Gastrocnemius medialis (tissue), 4 donors: Measurements from ENCODE around the gene SERPINA6.

Experiments used
- POLR2A ChIP-seq, 2 donors: fragments of 450-650 bp; IDR thresholded peaks; one replicate each; pipeline ENCODE4 v1.6.1; 2017; ENCODE audit warnings: antibody characterized with exemption in 2 of 2, mild to moderate bottlenecking in 2 of 2, moderate library complexity in 2 of 2
- TF ChIP-seq, protein P1 (sequence below), 5 experiments: fragments of 450-650 bp in 3 of 5; fragments of 200-600 bp in 2 of 5; sonication (generic) in 2 of 5; IDR thresholded peaks in 4 of 5; conservative IDR thresholded peaks in 1 of 5; 1 replicate in 4 of 5; 2 replicates in 1 of 5; pipeline ENCODE4 v1.5.1; 2016 to 2019; ENCODE audit warnings: antibody characterized with exemption in 5 of 5, mild to moderate bottlenecking in 3 of 5, moderate library complexity in 3 of 5

DNA sequence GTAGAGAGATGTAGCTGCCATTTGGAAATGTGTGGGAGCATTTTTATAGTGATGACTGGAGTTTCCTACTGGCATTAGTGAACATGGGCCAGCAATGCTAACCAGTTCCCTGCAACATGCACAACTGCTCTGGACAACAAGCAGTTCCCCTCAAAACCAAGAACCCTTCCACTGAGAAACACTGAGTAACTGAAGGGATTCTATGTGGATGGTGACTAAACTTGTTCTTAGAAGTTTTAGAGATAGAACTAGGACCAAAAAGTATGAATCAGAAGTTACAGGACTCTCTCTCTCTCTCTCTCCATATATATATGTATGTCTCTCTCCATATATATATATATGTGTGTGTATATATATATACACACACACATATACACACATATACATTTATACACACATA, 38.0 kb downstream of the SERPINA6 start:
- TF ChIP-seq, protein P1, sequence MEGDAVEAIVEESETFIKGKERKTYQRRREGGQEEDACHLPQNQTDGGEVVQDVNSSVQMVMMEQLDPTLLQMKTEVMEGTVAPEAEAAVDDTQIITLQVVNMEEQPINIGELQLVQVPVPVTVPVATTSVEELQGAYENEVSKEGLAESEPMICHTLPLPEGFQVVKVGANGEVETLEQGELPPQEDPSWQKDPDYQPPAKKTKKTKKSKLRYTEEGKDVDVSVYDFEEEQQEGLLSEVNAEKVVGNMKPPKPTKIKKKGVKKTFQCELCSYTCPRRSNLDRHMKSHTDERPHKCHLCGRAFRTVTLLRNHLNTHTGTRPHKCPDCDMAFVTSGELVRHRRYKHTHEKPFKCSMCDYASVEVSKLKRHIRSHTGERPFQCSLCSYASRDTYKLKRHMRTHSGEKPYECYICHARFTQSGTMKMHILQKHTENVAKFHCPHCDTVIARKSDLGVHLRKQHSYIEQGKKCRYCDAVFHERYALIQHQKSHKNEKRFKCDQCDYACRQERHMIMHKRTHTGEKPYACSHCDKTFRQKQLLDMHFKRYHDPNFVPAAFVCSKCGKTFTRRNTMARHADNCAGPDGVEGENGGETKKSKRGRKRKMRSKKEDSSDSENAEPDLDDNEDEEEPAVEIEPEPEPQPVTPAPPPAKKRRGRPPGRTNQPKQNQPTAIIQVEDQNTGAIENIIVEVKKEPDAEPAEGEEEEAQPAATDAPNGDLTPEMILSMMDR (IDR thresholded peaks at IDR 0.05 in 4 of 5, conservative IDR thresholded peaks at IDR 0.05 in 1 of 5), result no peak
- TF ChIP-seq POLR2A (IDR thresholded peaks at IDR 0.05), result no peak
